Activated CD8-positive, alpha-beta memory T cell treated with anti-CD3 and anti-CD28 coated beads for 24 hours (primary cell): ENCODE measurements around the gene IRAK2.
"Not testable (repeated sequence)": the region's sequence is repeated elsewhere in the genome, so short reads cannot be mapped to it uniquely, and the experiment has no call there.

Experiments
- DNase-seq: peaks from one replicate; pipeline ENCODE4 v3.0.0-alpha.2; 2020

The IRAK2 gene

DNA sequence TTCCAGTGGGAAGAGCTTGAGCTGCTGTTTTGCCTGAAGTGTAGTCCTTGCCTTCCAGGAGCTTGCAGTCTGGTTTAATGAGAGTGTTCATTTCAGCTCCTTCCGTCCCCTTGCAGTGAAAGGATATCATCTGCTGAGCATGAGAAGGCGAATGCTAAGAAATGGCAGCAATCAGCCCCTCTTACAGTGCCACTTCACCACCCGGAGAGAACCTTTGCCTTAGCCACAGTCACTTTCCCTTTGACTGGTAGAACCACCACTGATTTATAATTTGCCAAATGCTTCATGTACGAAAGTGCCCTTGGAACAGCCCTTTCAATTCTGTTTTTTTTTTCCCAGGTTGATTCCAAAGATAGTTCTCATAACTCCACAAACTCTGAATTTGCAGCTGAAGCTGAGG lies 95.1 kb downstream of the IRAK2 start:
- DNase-seq, result no peak

DNA sequence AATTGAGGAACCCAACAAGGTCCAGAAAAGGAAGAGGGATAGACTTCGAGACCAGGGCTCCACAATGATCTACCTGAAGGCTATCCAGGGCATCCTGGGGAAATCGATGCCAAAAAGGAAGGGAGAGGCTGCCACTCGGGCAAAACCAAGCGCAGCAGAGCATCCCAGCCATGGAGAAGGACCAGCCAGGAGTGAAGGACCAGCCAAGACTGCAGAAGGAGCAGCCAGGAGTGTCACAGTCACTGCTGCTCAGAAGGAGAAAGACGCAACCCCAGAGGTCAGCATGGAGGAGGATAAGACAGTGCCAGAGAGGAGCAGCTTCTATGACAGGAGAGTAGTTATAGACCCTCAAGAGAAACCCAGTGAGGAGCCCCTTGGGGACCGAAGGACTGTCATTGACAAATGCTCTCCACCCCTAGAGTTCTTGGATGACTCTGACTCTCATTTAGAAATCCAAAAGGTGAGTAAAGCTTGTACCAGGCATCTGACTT lies 95.5 kb downstream of the IRAK2 start:
- DNase-seq, result no peak

DNA sequence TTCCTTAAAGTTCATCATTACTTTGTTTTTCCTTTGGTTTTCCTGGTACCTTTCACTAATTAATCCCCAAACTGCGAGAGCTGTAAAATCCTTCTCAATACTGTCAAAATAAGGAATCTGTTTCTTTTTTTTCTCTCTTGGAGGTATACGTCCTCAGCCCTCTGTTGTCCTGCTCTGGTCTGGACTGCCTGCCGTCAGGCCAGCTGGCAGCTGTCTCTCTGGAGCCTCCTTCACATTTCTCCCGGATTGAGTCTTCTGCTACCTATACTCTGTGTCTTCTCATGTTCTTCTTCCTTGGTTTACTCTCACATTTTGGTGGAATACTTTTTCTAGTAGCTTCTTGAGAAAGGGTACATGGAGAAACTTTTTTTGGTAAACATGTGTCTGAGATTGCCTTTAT lies 97.3 kb downstream of the IRAK2 start:
- no peak for DNase-seq

DNA sequence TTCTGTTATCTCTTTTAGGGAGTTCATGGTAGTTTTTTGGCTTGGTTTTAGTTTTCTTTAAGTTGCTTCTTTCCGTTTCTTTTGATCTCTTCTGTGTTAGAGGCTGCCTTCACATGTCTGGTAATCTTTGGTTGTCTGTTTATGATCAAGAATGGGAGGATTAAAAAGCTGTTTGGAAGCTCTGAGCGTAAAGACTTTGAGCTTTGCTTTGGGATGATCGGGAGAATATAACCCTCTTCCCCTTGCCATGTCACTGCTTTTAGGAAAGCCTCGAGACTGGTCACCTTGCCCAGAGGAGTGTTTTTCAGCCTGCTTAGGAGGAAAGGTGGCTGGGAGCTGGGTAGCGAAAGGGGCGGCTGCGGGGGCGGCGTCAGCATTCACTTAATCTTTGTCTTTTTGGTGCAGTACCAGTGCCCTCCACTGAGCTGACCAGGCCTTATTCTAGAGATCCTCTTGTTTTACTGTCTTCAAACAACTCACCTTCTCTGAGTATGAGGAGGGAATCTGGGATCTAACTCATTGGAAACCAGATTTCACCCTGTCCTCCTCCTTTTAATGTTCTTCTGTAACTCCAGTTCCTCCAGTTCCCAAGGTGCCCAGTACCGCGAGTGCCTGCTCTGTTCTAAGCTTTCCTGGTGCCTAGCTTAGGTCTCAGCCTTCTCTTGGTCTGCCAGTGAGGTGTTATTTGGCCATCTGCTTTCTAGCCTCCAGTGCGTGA lies 99.1 kb downstream of the IRAK2 start:
- peak; percentile 81 for DNase-seq

DNA sequence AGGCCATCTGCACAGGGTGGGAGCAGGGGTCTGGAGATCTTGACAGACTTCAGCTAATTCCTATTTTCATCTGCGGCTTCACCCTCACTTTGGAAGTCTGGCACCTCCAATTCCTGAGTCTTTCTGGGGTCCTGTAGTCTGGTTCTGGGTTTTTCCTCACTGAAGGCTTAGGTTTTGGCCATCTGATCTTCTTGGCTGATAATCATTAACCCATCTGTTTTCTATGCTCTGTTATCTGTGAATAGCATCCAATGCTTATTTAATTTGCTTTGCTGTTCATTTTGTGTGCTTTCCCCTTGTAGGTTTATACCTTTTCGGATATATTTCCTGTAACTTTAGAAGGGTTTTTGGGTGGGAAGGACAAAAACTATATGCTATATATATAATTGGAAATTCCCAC lies 101.1 kb downstream of the IRAK2 start:
- no peak for DNase-seq

DNA sequence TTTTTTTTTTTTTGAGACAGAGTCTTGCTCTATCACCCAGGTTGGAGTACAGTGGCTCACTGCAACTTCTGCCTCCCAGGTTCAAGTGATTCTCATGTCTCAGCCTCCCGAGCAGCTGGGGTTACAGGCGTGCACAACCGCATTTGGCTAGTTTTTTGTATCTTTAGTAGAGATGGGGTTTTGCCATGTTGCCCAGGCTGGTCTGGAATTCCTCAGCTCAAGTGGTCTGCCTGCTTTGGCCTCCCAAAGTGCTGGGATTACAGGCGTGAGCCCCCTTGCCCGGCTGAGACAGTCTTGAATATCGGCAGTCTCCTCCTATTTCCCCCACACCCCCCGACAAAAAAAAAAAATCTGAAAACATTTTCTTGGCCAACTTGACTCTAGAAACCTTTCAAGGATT lies 102.2 kb downstream of the IRAK2 start:
- DNase-seq, result not testable (repeated sequence)

DNA sequence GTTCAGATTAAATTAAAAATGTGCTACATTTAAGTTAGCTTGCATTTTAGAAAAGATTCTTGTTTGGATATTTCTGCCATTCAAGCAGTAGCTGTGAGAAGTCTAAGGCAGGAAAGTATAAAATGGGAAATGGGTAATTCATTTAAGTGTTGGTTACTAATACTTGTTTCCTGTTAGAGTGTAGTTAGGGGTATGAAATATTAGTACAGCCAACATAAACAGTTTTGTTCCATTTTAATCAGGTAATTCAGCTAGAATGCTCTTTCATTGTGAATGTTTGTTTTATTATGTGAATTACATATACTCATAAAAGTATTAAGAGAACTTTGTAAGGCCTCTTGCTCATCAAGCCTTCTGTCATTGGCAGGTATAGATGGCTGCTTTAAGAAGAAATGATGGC lies 103.4 kb downstream of the IRAK2 start:
- no peak for DNase-seq

DNA sequence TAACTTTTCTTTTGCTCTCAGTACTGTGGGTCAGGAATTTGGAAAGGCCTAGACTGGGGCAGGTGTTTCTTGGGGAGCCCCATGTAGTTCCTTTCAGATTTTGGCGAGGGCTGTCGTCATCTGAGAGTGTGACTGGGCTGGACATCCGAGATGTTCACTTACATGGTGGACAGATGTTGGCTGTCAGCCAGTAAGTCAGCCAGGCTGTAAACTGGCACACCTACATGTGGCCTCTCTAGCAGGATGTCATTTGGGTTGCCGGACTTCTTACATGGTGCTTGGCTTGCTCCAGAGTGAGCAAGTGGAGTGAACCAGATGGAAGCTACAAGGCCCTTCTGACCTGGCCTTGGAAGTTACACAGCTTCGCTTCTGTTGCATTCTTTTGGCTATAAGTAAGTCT lies 104.2 kb downstream of the IRAK2 start:
- no peak for DNase-seq

DNA sequence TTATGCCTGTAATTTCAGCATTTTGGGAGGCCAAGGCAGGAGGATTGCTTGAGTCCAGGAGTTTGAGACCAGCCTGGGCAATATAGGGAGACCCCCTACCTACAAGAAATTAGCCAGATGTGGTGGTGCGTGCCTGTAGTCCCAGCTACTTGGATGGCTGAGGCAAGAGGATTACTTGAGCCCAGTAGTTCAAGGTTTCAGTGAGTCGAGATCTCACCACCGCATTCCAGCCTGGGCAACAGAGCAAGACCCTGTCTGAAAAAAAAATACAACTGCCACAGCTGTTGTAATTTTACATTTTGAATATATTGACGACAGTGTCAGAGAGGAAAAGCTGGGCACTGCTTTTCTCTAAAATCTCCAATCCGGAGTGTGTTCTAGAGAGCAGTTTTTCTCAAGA lies 104.7 kb downstream of the IRAK2 start:
- no peak for DNase-seq

DNA sequence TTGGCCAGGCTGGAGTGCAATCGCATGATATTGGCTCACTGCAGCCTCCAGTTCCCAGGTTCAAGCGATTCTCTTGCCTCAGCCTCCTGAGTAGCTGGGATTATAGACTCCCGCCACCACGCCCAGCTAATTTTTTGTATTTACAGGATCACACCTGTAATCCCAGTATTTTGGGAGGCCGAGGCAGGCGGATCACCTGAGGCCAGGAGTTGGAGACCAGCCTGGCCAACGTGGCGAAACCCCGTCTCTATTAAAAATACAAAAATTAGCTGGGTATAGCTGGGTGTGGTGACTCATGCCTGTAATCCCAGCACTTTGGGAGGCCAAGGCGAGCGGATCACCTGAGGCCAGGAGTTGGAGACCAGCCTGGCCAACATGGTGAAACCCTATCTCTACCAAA lies 107.8 kb downstream of the IRAK2 start:
- DNase-seq, result not testable (repeated sequence)

DNA sequence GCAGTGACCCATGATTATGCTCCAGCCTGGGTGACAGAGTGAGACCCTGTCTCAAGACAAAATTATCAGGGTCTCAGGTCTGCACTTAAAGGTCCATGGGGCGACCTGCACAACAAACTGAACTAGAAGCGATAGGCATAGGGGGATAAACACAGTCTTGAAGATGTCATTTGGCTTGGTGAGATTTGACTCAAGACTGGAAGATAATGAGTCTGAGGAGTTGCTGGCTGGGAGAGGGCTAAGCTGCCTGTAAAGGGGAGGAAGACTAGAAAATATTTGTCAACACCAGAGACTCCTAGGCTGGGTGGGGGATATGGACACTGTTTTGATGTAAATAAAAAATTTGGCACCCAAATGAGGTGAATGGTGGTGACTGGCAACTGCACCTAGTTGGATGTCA lies 108.3 kb downstream of the IRAK2 start:
- DNase-seq, result no peak

DNA sequence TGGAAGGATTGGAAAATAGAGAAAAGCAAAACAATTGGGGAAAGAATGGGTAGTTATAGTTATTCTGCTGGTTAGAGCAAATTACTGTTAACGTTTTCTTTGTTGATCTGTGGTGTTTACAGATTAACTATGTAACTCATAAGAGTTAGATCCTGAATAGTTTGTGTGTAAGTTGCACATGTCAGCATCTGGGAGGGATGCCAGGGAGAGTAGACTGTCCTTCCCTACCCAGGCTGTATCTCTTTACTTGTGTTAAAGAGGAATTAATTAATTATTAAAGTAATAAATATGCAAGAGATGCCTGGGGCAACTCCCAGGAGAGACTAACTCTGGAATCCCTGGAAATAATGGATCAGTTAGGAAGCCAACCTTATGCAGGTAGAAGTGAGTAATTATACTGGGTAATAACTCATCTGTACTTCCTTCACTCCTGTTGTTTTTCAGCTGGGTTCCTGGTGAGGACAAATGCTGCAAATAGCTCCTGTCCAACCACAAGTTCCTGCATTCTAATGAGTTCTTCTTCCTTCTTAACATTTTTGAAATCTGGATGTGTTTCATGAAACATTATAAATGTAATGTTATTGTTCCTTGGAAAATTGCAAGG lies 109.1 kb downstream of the IRAK2 start:
- DNase-seq, result no peak

DNA sequence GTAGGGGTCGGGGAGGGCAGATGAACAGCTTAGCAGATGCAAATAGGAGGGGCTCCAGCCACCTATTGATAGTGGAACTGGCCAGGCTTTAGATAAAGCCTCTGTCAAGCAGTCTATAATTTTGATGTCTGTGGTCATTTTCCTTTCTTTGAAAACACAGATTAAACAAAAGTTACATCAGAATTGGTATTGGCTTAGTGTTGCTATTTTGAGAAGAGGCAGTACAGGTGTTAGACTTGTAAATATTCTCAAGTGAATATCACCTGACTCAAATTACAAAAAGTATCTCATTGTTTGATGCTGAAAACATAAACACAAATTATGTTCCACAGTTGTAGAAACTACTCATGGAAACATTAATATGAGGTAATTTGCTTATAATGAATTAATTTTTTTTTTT lies 109.9 kb downstream of the IRAK2 start:
- no peak for DNase-seq

DNA sequence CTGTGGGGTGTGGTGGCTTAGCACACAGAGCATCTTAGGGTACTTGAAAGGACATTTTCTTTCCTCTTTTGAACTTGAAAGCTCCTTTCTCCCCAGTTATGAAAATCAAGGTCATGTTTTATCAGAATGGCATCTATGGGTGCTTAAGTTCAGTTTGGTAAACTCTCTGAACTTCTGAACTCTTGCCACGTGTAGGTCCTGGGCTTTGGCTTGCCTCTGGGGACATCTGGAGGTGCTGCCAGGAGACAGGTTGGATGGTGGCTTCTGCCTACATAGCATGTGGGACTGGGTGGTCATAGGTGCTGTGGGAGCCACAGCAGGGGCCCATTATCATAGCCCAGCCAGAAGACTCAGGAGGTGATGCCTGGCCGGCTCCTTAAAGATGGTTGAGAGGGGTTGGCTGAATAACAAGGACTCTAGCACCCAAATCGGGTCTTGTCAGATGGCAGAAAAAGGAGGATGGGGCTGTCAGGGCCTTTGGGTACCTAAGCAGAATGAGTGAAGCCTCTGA lies 112.5 kb downstream of the IRAK2 start:
- no peak for DNase-seq

DNA sequence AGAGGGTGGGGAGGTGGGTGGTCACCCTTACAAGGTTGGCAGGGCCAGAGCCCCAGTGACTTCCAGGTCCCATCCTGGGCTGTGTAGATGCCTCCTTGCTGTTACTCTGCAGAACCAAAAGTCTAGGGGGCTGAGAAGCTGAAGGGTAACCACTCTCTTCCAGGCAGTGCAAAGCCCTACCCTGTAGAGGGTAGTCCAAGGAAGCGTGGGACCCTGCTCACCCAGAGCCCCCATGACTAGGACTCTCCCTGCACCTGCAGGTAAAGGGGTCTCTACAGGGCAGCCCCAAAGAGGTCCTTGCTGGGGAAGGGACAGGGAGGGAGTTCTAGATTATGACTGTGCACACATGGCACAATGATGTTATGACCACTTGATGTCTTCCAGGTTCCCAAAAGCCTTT lies 113.8 kb downstream of the IRAK2 start:
- DNase-seq, result no peak

DNA sequence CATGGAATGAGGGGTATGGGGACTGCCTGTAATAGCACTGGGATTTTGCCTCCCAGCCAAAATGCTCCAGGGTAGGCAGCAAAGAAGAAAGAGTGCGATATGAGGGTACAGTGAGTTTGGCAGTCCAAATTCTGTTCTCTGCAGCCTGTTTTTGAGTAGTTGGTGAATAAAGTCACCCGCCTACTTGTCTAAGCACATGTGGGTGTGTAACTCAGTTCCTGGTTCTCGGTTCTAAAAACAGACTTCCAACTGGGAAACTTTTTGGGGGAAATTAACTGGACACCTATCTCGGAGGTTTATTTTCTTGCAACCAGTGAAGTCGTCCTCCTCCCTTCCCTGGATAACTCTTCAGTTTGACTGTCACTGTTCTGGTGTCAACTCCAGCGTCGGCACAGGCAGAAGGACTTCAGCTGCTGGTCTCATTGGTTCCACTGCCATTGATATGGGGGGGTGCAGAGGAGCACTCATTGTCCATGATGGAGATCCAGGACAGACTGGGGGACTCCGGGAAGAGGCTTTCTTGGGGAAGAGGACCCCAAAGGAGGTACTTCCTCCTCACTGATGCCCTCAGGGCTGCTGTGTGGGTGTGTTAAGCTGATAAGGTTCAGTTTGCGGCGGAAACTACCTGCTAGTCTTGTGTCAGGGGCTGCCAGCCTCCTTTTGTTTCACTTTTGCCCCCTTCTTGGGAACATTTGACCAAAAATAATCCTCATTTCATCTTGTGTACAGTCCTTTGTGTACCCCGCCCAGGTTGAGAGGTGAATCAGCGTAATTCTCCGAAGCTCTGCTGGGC lies 114.9 kb downstream of the IRAK2 start:
- DNase-seq, result no peak

DNA sequence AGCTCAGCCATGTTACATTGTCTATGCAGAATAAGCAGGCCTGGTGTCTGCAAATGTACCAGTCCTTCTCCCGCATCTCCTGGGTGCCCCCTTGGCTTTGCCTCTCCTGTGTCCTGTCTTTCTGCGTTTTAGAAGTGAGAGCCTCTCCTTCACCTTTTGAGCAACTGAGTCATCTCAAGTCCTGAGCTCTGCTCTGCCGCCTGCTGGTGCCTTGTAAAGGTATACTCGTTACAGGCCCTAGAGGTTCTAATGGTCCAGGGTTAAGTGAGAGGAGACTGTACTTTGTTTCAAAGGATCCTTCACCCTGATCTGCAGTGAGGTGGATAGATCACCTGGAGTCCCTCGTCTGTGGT lies 115.4 kb downstream of the IRAK2 start:
- no peak for DNase-seq

DNA sequence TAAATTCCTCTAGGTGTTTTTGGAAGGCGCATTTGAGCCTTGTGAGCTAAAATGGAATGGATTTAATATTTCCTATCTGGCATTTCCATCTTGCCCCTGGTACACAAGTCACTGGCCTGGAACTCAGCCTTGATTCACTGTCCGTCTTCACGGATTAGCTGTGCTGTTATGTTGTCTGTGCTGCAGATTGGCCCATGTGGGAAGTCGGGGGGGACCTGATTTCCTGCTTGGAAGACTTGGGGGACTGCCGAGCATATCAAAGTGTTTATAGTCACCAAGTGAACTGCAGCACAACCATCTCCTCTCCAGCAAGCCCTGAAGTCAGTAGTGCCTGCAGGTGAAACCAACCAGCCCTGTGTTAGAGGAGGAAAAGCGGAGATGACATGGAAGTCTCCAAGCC lies 115.9 kb downstream of the IRAK2 start:
- no peak for DNase-seq

DNA sequence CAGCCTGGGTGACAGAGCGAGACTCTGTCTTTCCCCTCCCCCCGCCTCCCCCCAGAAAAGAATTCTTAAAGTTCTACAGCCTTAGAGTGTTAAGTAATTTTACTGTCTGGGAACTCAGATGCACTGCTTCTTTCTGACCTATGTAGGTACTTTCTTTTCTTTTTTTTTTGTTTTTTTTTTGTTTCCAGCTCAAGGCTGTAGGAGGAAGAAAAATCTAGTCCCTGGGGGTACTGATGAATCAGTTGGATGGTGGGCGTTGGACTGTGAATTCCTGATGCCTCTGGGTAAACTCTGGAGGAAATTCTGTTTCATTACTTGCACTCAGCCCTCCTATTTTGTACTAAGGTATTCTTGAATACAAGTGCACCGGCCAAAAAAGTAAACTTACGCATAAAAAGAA lies 117.2 kb downstream of the IRAK2 start:
- no peak for DNase-seq

DNA sequence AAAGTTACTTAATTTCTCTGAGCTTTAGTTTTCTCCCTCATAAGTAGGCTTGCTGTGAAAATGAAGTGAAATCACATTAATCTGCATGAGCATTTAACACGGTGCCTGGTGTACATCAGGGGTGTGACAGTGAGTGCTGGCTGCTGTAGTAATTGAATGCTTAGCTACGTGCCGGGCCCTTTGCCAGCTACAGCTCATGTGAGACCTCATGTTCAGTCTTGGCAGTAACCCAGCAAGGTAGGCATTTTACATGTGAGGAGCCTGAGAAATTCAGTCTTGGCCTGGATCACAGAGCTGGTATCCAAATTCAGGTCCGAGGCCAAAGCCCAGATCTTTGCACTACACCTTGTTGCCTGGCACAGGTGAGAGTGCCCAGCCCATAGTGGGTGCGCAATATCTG lies 118.9 kb downstream of the IRAK2 start:
- no peak for DNase-seq

DNA sequence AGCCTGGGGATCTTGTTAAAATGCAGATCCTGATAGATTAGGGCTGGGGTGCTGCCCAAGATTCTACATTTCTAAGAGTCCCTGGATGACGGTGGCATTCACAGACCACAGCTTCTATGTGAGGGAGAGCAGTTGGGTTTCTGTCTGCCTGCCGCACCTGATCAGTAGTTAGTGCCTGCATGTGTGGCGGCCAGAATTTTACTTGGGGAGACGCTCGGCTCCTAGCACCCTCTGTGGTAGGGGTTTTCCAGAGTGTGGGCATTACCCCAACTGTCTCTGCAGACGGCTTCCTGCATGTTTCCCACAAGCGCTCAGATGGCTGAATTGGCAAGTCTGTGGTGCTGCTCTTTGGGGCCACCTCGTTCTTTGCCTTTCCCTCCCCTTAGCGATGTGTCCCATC lies 119.8 kb downstream of the IRAK2 start:
- no peak for DNase-seq

DNA sequence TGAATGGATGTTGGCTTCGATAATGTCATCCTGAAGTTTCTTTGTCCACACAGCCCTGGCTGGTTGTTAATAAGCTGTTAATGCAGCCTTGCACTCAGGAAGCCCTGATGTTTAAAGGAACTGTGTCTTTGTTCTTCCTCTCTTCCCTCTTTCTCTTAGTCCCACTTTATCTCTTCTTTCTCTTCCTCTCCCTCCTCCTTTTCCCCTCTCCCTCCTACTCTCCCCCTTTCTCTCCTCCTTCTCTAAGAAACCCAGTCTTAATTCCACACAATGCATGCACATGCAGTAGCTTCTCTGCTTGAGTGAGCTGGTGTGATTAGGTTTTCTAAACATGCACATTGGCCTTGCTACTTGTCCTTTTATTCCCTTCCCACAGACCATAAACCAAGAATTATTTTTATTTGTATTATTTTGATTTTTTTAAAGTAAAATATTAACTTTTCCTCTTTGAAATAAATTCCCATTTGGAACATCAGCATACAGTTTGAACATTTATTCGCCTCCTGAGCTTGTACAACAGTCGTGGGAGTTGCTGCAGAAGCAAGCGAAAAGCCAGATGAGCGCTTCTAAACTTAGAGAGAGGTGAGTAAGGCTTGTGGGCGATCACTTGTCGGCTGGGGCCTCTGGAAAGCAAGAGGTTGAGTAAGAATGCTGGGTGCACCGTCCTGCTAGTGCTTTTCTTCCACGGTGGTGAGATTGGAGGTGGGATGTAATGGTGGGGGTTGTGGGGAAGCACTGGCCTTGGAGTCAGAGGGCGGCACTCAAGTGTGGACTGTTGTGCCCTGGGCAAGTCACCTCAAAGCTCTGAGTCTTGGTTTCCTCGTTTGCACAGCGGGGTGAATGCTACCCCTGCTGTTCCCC lies 120.8 kb downstream of the IRAK2 start:
- DNase-seq, result no peak

DNA sequence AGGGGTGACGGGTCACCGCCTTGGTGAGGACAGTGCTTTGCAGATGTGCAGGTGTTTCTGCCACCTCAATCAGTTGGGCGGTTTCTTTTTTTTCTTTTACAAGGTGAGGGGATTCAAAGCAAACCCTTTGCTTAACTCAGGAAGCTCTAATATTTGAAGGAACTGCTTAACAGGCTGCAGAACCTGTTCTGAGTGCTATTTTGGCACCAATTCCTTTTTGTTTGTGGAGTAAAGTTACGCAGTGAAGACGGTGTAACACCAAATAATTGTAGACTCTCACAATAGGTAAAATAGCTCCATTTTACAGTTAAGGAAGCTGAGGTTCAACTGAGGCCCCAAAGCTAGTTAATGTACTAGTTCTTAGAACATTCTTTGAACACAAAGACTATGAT lies 121.4 kb downstream of the IRAK2 start:
- DNase-seq, result no peak
